ENCODE measurements around the gene CATSPERD. TPM values are rescaled to one million over a fixed set of nuclear protein-coding genes. Genes with fewer than 3 reads are reported as not detected.

CATSPERD gene
- total RNA-seq, 1 donor from 2014 or later: not detected

DNA sequence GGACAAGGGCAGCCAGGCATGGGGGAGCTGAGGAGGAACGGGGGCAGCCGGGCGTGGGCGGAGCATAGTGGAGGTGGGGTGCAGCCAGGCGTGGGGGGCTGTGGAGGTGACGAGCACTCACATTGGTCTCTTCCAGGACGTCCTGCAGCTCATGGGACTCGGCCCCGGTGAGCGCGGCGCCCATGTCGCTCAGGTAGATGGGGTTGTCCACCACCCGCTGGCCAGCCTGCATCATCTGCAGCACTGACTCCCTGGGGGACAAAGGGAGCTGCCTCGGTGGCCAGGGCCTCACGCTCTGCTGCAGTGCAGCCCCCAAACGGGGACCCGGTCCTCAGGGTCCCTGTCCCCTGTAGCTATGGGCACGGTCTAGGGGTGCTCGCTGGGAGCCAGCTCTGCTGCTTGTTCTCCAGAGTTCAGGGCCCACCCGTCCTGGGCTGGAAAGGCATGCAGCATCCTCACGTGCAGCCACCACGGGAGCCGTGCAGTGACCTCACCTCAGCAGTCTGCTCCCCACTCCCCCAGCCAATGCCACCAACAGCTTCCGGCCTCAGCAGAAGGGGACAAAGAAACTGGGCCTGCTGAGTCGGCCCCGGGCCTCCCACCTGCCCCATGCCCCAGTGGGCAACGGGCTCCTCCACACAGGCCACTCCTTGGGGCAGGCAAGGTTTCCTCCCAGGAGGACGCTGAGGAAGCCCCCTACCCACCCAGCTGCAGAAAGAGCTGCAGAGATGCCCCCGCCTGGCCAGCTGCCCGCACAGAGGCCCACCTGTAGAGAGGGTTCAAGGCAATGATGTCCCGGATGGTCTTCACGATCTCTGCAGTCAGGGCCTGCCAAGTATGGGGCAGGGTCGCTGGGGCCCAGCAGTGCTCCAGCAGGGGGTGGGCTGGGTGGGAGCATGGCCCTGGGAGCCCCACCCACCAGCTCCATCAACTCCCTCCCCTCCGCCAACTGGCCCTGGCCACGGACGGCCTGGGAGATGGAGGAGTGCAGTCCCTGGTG is 12.6 kb upstream of the CATSPERD start:
- Mint-ChIP-seq H3K27ac (no peak overlapping the region), H3K4me3 (no peak overlapping the region)
- POLR2A ChIA-PET: interaction anchor here (0.8 to 1.2 kb wide), 2 partner anchors 11 to 18 kb away, joined by 3 read pairs; partner anchors contain the start of gene RPL36

DNA sequence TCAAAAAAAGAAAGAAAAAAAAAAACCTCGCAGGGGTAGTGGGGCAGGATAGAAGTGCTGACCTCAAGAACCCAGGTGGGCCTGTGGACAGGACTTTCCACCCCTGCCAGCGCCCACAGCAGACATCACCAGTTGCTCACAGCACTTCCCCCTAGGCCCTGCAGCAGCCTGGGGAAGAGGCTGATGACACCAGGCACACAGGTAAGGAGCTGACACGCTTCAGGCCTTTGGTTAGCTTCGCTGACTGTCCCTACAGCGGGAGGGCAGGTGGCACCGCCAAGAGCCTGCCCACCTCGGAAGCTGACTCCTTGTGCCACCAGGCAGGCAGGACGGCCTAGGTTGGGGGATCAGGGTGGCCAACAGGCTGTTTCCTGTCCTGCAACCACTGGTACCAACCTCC is 9.4 kb upstream of the CATSPERD start:
- H3K4me3 Mint-ChIP-seq: no peak overlapping the region
- H3K27ac Mint-ChIP-seq: no peak overlapping the region
- no peaks in the 10 kb centered on the region for H3K9me3 Mint-ChIP-seq
- ChIA-PET CTCF (no interaction called here), POLR2A (interaction anchor here (0.6 kb wide), 1 partner anchor 703 kb away, joined by 3 read pairs; no protein-coding TSS in a partner anchor)
- H3K36me3 Mint-ChIP-seq (ENCODE audit: low read depth): peaks cover 68% of the 10 kb centered on the region
- H3K27me3 Mint-ChIP-seq: no peaks in the 10 kb centered on the region
- ATAC-seq (ENCODE audit: low read depth): no peak
- DNase-seq: no peak
- intact Hi-C loops (cut with micrococcal nuclease): no loop called here
- H3K4me1 Mint-ChIP-seq: peaks cover 1% of the 10 kb centered on the region
- TF ChIP-seq, protein P1, sequence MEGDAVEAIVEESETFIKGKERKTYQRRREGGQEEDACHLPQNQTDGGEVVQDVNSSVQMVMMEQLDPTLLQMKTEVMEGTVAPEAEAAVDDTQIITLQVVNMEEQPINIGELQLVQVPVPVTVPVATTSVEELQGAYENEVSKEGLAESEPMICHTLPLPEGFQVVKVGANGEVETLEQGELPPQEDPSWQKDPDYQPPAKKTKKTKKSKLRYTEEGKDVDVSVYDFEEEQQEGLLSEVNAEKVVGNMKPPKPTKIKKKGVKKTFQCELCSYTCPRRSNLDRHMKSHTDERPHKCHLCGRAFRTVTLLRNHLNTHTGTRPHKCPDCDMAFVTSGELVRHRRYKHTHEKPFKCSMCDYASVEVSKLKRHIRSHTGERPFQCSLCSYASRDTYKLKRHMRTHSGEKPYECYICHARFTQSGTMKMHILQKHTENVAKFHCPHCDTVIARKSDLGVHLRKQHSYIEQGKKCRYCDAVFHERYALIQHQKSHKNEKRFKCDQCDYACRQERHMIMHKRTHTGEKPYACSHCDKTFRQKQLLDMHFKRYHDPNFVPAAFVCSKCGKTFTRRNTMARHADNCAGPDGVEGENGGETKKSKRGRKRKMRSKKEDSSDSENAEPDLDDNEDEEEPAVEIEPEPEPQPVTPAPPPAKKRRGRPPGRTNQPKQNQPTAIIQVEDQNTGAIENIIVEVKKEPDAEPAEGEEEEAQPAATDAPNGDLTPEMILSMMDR (IDR thresholded peaks at IDR 0.05): no peak

More for the DNA sequence above, 12.6 kb upstream of the CATSPERD start:
- no peak for ATAC-seq (ENCODE audit: low read depth)
- TF ChIP-seq, protein P1 (IDR thresholded peaks at IDR 0.05): no peak
- CTCF ChIA-PET: no interaction called here
- DNase-seq: no peak
- no peaks in the 10 kb centered on the region for H3K9me3 Mint-ChIP-seq
- no peaks in the 10 kb centered on the region for H3K4me1 Mint-ChIP-seq
- intact Hi-C loops (cut with micrococcal nuclease): no loop called here
- no peaks in the 10 kb centered on the region for H3K27me3 Mint-ChIP-seq
- H3K36me3 Mint-ChIP-seq (ENCODE audit: low read depth): peaks cover 73% of the 10 kb centered on the region

DNA sequence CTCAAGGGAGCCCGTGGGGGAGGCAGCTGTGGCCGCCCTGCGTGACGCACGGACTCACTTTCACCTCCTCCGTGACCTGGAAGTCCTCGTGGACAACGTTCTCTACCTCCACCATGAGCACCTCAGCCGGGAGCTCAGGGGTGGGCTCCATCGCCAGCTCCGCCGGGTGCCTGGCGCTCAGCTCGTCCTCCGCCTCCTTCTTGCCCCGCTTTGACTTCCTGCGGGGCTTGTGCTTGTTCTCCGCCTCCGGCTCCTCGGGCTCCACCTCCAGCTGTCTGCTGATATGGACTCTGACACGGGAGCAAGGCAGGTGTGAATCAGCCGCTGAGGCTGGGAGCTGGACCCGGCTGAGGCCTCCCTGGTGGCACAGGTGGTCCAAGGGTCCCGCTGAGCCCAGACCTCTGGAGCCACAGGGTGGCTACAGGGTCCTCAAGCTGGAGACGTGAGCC is 8.7 kb upstream of the CATSPERD start:
- Mint-ChIP-seq H3K9me3 (no peaks in the 10 kb centered on the region), H3K4me1 (peaks cover 1% of the 10 kb centered on the region), H3K27me3 (no peaks in the 10 kb centered on the region), H3K4me3 (no peak overlapping the region), H3K27ac (no peak overlapping the region), H3K36me3 (ENCODE audit: low read depth) (peaks cover 61% of the 10 kb centered on the region)
- DNase-seq (no peak), ATAC-seq (ENCODE audit: low read depth) (no peak)
- TF ChIP-seq, protein P1 (IDR thresholded peaks at IDR 0.05): no peak
- intact Hi-C loops (cut with micrococcal nuclease): no loop called here
- ChIA-PET POLR2A (interaction anchor here (0.6 to 0.9 kb wide), 3 partner anchors 21 to 703 kb away, joined by 3 read pairs; no protein-coding TSS in a partner anchor), CTCF (no interaction called here)

DNA sequence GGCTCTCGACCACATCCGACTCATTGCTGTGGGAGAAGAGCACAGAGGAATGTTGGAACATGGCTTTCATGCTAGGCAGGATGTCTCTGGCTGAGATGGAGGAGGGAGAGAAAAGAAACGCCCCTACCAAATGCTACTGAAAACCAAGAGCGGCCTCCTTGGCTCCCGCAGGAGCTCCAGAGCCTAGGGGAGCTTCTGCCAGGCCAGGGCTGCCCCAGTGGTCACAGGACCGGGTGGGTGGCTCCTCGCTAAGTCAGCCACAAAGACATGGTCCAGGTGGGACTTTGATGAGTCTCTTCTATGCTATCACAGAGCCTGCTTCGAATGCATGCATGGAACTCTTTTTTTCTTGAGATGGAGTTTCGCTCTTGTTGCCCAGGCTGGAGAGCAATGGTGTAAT is 7.2 kb upstream of the CATSPERD start:
- H3K4me3 Mint-ChIP-seq: no peak overlapping the region
- no peak overlapping the region for H3K27ac Mint-ChIP-seq
- no peaks in the 10 kb centered on the region for H3K9me3 Mint-ChIP-seq
- no peak for ATAC-seq (ENCODE audit: low read depth)
- ChIA-PET POLR2A (no interaction called here), CTCF (interaction anchor here (0.6 kb wide), 1 partner anchor 1044 kb away, joined by 3 read pairs; no protein-coding TSS in a partner anchor)
- peaks cover 11% of the 10 kb centered on the region for H3K4me1 Mint-ChIP-seq
- no peak for DNase-seq
- H3K27me3 Mint-ChIP-seq: no peaks in the 10 kb centered on the region
- intact Hi-C loops (cut with micrococcal nuclease): no loop called here
- peaks cover 59% of the 10 kb centered on the region for H3K36me3 Mint-ChIP-seq (ENCODE audit: low read depth)
- TF ChIP-seq, protein P1 (IDR thresholded peaks at IDR 0.05): no peak

DNA sequence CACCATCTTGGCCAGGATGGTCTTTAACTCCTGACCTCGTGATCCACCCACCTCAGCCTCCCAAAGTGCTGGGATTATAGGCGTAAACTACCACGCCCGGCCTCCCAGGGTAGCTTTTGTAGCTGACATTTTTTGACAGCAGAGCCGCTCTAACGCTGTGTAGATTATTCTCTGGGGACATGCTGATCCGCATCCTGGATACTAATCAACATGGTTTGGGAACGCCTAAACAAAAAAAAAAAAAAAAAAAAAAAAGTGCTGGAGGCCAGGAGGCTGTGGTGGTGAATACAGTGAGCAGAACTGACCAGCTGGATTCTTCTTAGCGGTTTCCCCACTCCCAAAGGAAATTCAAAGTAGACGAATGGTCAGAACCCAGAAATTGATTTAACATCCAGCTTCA is 5.6 kb upstream of the CATSPERD start:
- ChIA-PET CTCF (no interaction called here), POLR2A (interaction anchor here (0.7 to 1.0 kb wide), 3 partner anchors 9 to 1678 kb away, joined by 4 to 7 read pairs (median 5); no protein-coding TSS in a partner anchor)
- intact Hi-C loops (cut with micrococcal nuclease): no loop called here
- Mint-ChIP-seq H3K4me1 (peaks cover 22% of the 10 kb centered on the region), H3K27me3 (no peaks in the 10 kb centered on the region), H3K9me3 (no peaks in the 10 kb centered on the region), H3K36me3 (ENCODE audit: low read depth) (peaks cover 53% of the 10 kb centered on the region), H3K4me3 (no peak overlapping the region), H3K27ac (no peak overlapping the region)
- TF ChIP-seq, protein P1 (IDR thresholded peaks at IDR 0.05): no peak
- ATAC-seq (ENCODE audit: low read depth): no peak
- no peak for DNase-seq
